ENCODE measurements around the gene TBC1D13.
"Not testable (repeated sequence)": the region's sequence is repeated elsewhere in the genome, so short reads cannot be mapped to it uniquely, and the experiment has no call there.

TBC1D13 gene

GRCh38 chr9:128822407-128823042 is 35.5 kb downstream of the TBC1D13 start:
- DNase-seq, result no peak

GRCh38 chr9:128823362-128823902 is 36.4 kb downstream of the TBC1D13 start:
- DNase-seq, result no peak

DNA sequence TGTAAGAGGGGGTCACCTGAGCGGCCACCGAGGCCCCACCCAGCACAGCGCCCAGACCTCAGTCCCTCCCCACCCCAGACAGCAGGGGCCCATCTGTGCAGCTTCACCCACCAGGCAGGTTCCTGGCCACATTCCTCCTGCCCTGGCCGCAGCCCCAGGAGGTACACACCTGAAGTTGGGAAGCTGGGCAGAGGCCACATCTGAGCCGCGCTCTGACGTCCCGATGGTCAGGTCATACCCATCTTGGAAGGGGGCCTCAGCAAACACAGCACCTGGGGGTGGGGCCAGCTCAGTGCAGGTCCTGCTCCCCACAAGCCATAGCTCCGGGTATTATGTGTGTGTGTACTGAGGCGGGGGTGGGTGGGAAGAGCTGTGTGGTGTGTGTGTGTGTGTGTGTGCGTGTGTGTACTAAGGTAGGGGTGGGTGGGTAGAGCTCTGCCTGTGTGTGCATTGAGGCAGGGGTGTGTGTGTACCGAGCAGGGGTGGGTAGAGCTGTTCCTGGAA is 36.9 kb downstream of the TBC1D13 start:
- DNase-seq, result no peak

DNA sequence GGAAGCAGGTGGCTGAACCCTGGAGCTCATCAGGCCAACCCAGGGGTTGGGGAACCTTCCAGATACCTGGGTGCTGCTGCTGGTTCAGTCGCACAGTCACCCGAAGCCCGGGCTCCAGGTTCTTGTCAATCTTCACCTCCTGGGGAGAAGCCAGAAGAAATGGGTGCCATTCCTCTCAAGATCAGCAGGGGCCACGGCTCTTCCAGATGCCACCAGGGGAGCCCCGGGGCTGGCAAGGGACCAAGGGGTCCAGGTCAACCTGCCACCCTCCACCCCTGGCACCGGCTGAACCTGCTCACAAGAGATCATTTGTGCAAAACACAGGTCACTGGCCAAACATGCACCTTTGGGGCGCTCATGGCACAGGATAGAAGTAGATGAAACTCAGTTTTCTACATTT is 37.9 kb downstream of the TBC1D13 start:
- DNase-seq, result no peak

DNA sequence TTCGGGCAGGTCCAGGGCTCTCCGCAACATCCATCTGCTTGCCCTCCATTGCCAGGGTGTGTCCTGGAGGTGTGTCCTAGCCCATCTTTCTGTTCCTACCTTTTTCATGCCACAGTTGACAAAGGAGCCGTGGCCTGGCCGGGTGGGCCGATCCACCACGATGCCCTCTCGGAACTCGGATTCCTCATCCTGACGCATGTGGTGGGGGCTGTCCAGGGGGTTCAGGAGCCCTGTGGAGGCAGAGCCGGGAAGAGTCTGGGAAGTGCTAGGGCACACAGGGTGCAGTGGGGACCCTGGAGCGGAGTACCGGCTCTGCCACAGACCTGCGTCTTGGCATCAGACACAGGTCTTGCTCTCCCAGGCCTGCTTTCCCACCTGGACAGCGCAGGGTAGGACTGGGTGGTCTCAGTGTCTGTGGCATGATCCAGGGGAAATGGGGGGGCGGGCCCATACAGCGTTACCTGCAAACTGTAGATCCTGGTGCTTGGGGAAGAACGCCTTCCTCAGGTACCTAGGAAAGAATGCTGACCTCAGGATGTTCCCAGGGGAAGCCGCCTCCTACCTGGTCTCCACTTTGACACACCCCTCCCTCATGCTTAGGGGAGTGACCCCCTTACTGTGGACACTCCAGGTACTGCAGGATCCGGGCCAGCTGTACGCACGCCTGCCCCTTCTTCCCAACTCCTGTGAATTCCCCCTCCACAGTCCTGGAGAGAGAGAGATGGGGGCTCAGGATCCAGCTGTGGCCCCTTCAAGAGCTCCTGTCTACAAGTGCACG is 39.1 kb downstream of the TBC1D13 start:
- DNase-seq, result no peak

DNA sequence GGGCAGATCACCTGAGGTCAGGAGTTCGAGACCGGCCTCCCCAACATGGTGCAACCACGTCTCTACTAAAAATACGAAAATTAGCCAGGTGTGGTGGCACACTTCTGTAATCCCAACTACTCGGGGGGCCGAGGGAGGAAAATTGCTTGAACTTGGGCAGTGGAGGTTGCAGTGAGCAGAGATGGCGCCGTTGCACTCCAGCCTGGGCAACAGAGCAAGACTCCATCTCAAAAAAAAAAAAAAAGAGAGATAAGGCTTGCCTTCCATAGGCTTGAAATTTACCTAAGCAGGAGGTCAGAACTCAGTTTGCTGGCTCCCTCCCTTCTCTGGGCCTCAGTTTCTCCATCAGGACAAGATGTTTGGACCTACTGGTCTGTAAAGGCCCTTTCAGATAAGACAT is 41.2 kb downstream of the TBC1D13 start:
- DNase-seq, result no peak

DNA sequence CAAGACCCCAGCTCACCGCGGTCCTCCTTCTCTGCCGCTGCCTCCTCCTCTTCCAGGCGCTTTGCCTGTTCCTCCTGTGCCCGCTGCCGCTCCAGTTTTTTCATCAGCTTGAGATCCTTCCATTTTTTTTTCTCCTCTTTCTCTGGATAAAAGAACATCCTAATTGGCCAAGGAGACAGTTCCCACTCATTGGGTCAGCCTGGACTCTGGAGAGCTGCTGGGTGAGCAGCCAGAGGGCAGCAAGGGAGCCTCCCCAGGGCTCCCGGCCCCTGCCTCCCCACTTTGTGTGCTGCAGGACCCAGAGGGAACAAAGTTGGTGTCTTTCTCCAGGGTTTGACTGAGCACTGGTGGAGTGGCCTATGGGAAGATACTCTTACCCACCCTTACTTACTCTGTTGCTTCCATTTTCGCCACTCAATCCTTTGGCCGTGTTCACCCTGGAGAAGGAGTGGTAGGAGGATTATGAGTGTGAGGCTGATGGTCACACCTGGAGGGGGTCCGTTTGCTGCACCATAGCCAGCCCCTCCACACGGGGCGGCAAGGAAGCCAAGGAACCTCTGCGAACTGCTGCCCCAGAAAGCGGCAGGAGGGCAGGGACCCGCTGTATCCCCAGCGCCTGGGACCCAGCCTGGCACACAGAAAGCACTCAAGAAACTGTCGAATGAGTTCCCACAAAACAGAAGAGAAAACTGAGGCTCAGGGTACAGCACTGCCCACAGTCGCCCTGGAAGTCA is 41.8 kb downstream of the TBC1D13 start:
- DNase-seq, result no peak

DNA sequence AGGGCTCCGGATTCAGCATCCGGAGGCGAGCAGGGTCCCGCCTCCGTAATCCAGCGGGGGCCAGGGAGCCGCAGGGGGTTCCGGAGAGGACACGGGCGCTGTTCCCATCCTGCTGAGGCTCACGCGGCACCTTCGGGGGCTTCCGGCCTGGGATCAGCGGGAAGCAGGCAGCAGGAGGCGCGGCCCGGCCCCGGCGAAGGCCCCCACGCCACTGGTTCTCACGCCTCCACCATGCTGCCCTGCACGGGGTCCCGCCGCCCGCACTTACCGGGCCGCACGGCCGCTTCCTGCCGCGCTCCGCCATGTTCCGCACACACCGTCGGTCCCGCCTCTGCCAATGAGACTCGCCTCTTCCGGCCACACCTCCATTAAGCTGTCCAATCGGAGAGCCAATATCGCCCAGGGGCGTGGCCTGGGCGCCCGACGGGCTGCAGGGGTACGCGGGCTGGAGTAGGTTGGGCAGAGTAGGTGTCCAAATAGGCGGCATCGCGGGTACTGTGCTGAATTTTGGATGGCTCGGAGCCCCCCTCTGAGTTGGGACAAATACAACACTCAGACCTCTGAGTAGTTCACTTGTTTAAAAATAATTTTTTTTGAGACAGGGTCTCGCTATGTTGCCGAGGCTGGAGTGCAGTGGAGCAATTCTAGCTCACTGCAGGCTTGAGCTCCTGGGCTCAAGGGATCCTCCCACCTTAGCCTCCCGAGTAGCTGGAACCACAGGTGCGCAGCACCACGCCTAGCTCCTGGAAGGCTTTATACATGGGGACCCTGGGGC is 42.6 kb downstream of the TBC1D13 start, which contains the start of gene SPOUT1:
TSS of gene SPOUT1 (minus strand) at position 318 of the 775 bp plus-strand sequence. CDS start at position 304, 14 bp downstream.
- peak; percentile 96 for DNase-seq

GRCh38 chr9:128833696-128834095 is 46.6 kb downstream of the TBC1D13 start:
- no peak for DNase-seq

- DNase-seq, result no peak
Measured at GRCh38 chr9:128835246-128836210, 48.5 kb downstream of the TBC1D13 start.

DNA sequence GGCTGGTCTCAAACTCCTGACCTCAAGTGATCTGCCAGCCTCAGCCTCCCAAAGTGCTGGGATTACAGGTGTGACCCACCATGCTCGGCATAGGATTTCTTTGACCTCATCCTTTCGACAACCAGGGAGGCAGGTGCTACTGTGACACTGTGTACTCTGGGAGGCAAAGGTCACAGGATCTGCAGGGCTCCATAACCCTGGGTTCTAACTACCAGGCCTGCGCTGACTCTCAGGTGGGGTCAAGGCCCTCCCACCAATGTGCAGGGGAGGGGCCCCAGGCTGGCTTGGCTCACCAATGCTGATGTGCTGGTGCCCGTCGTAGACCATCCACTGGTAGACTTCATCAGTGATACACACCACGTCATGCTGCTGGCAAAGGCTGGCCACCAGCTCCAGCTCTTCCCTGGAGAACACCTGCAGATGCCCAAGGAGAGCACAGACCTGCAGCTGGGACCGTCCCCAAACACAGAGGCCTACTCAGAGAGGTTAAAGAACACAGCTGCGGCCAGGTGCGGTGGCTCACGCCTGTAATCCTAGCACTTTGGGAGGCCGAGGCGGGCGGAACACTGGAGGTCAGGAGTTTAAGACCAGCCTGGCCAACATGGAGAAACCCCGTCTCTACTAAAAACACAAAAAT is 49.6 kb downstream of the TBC1D13 start:
- DNase-seq, result no peak

- DNase-seq, result no peak
Measured at GRCh38 chr9:128838338-128838737, 51.3 kb downstream of the TBC1D13 start.

GRCh38 chr9:128840524-128840923 is 53.5 kb downstream of the TBC1D13 start:
- no peak for DNase-seq

GRCh38 chr9:128841694-128842492 is 54.8 kb downstream of the TBC1D13 start:
- no peak for DNase-seq

GRCh38 chr9:128843171-128843570 is 56.1 kb downstream of the TBC1D13 start:
- not testable (repeated sequence) for DNase-seq

GRCh38 chr9:128845186-128845931 is 58.3 kb downstream of the TBC1D13 start:
- DNase-seq, result no peak

GRCh38 chr9:128846680-128847030 is 59.6 kb downstream of the TBC1D13 start:
- no peak for DNase-seq

GRCh38 chr9:128847803-128848202 is 60.8 kb downstream of the TBC1D13 start:
- no peak for DNase-seq

GRCh38 chr9:128851024-128851423 is 64.0 kb downstream of the TBC1D13 start:
- DNase-seq, result not testable (repeated sequence)
